ENCODE measurements around the gene LOXHD1.

Gene LOXHD1

GRCh38 chr18:46676182-46676835, 19.3 kb upstream of the LOXHD1 start:
- no peak for DNase-seq (ENCODE audit: low read depth)

GRCh38 chr18:46675112-46675511, 18.1 kb upstream of the LOXHD1 start:
- DNase-seq (ENCODE audit: low read depth): no peak

GRCh38 chr18:46672062-46672970, 15.3 kb upstream of the LOXHD1 start:
- DNase-seq (ENCODE audit: low read depth): no peak

- DNase-seq (ENCODE audit: low read depth): no peak
Observed at GRCh38 chr18:46668694-46669093, 11.7 kb upstream of the LOXHD1 start.

- DNase-seq (ENCODE audit: low read depth): no peak
Observed at GRCh38 chr18:46668135-46668534, 11.1 kb upstream of the LOXHD1 start.

- no peak for DNase-seq (ENCODE audit: low read depth)
Observed at GRCh38 chr18:46663539-46663938, 6.5 kb upstream of the LOXHD1 start.

GRCh38 chr18:46660957-46661749, 4.1 kb upstream of the LOXHD1 start:
- no peak for DNase-seq (ENCODE audit: low read depth)

- DNase-seq (ENCODE audit: low read depth): no peak
Observed at GRCh38 chr18:46659484-46659883, 2.5 kb upstream of the LOXHD1 start.

- DNase-seq (ENCODE audit: low read depth): no peak
Observed at GRCh38 chr18:46656326-46657114, 500 bp downstream of the LOXHD1 start.

- DNase-seq (ENCODE audit: low read depth): no peak
Observed at GRCh38 chr18:46652372-46652771, 4.6 kb downstream of the LOXHD1 start.

GRCh38 chr18:46650681-46651080, 6.3 kb downstream of the LOXHD1 start:
- no peak for DNase-seq (ENCODE audit: low read depth)

- DNase-seq (ENCODE audit: low read depth): no peak
Observed at GRCh38 chr18:46649071-46649862, 7.8 kb downstream of the LOXHD1 start.

GRCh38 chr18:46646468-46646867, 10.6 kb downstream of the LOXHD1 start:
- no peak for DNase-seq (ENCODE audit: low read depth)

- DNase-seq (ENCODE audit: low read depth): no peak
Observed at GRCh38 chr18:46642561-46642960, 14.5 kb downstream of the LOXHD1 start.

GRCh38 chr18:46641917-46642316, 15.1 kb downstream of the LOXHD1 start:
- no peak for DNase-seq (ENCODE audit: low read depth)

- no peak for DNase-seq (ENCODE audit: low read depth)
Observed at GRCh38 chr18:46639386-46639785, 17.6 kb downstream of the LOXHD1 start.

- no peak for DNase-seq (ENCODE audit: low read depth)
Observed at GRCh38 chr18:46636040-46636630, 20.9 kb downstream of the LOXHD1 start.

GRCh38 chr18:46632401-46633071, 24.5 kb downstream of the LOXHD1 start:
- no peak for DNase-seq (ENCODE audit: low read depth)

- no peak for DNase-seq (ENCODE audit: low read depth)
Observed at GRCh38 chr18:46630991-46631390, 26.0 kb downstream of the LOXHD1 start.

GRCh38 chr18:46630160-46630559, 26.9 kb downstream of the LOXHD1 start:
- DNase-seq (ENCODE audit: low read depth): no peak

Data from T follicular helper cell (primary cell).